ENCODE data around the gene ZNF512. TPM values are rescaled to one million over a fixed set of nuclear protein-coding genes. Genes with fewer than 3 reads are reported as not detected.

ZNF512 gene
- total RNA-seq, 1 donor from 2014 or later: 30.8 TPM

GRCh38 chr2:27596627-27597026 lies 13.8 kb downstream of the ZNF512 start:
- H3K27ac ChIP-seq: no peak overlapping the region
- intact Hi-C loops (cut with DNase I): no loop called here
- peaks cover 35% of the 10 kb centered on the region for H3K36me3 ChIP-seq
- no peaks in the 10 kb centered on the region for H3K9me3 ChIP-seq
- DNase-seq: no peak
- H3K27me3 ChIP-seq: no peaks in the 10 kb centered on the region
- TF ChIP-seq, protein P1, sequence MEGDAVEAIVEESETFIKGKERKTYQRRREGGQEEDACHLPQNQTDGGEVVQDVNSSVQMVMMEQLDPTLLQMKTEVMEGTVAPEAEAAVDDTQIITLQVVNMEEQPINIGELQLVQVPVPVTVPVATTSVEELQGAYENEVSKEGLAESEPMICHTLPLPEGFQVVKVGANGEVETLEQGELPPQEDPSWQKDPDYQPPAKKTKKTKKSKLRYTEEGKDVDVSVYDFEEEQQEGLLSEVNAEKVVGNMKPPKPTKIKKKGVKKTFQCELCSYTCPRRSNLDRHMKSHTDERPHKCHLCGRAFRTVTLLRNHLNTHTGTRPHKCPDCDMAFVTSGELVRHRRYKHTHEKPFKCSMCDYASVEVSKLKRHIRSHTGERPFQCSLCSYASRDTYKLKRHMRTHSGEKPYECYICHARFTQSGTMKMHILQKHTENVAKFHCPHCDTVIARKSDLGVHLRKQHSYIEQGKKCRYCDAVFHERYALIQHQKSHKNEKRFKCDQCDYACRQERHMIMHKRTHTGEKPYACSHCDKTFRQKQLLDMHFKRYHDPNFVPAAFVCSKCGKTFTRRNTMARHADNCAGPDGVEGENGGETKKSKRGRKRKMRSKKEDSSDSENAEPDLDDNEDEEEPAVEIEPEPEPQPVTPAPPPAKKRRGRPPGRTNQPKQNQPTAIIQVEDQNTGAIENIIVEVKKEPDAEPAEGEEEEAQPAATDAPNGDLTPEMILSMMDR (IDR thresholded peaks at IDR 0.05): no peak
- no peak for ATAC-seq
- H3K4me1 ChIP-seq: peaks cover 6% of the 10 kb centered on the region
- H3K4me3 ChIP-seq: no peak overlapping the region

DNA sequence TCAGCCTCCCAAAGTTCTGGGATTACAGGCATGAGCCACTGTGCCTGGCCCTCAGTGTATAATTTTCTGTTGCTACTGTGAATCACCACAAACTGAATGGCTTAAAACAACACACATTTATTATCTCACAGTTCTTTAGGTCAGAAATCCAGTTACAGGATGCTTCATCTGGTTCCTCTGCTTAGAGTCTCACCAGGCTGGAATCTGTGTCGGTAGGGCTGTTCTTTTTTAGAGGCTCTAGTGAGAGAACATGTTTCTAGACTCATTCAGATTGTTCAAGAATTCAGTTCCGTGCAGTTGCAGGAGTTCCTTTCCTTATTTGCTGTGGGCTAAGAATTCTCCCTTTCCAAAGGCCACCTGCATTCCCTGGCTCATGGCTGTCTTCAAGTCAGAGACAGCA lies 23.8 kb downstream of the ZNF512 start:
- no peak overlapping the region for H3K4me3 ChIP-seq
- no peaks in the 10 kb centered on the region for H3K4me1 ChIP-seq

DNA sequence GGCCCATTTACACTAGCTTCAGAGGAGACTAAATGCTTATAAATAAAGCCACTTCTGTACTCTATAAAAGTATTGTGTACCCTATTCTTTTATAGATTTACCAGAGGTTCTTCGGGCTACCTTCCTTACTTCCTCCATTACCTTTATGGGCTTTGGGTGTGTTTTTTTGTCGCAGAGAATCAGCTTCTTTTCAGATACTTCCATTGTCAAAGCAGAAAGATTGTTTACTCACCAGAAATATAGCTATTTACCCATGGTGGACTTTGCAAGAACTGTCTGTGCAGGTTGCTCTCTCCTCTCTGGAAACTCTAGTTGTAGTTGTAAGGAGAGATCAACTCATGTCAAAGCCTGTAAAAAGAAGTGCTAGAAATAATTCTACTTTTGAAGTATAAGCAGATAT lies 31.1 kb downstream of the ZNF512 start:
- peaks cover 89% of the 10 kb centered on the region for H3K36me3 ChIP-seq

More for the DNA sequence above, 23.8 kb downstream of the ZNF512 start:
- ATAC-seq (no peak), DNase-seq (no peak)
- H3K27ac ChIP-seq: no peak overlapping the region
- no peaks in the 10 kb centered on the region for H3K27me3 ChIP-seq
- H3K9me3 ChIP-seq: no peaks in the 10 kb centered on the region
- intact Hi-C loops (cut with DNase I): no loop called here
- H3K36me3 ChIP-seq: peaks cover 91% of the 10 kb centered on the region
- TF ChIP-seq, protein P1 (IDR thresholded peaks at IDR 0.05): no peak

DNA sequence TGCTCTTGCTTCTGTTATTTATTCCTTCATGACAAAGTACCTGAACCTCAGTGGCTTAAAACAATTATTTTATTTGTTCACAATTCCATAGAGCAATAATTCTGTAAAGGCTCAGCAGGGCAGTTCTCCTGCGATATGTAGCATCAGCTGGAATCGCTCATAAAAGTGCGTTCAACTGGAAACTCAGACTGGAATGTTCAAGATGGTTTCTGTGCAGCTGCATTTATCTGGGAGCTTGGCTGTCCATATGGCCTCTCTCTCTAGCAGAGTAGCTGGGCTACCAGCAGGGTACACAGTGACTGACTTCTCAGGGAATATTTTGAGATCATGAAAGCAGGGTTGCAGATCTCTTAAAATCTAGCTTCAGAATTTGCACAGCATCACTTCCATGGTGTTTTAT lies 32.5 kb downstream of the ZNF512 start:
- intact Hi-C loops (cut with DNase I): no loop called here
- H3K27me3 ChIP-seq: no peaks in the 10 kb centered on the region
- ATAC-seq (no peak), DNase-seq (no peak)
- no peak overlapping the region for H3K4me3 ChIP-seq
- H3K36me3 ChIP-seq: peaks cover 88% of the 10 kb centered on the region
- TF ChIP-seq, protein P1 (IDR thresholded peaks at IDR 0.05): no peak
- H3K27ac ChIP-seq: no peak overlapping the region
- H3K9me3 ChIP-seq: no peaks in the 10 kb centered on the region
- no peaks in the 10 kb centered on the region for H3K4me1 ChIP-seq

More for the DNA sequence above, 31.1 kb downstream of the ZNF512 start:
- Histone ChIP-seq H3K9me3 (no peaks in the 10 kb centered on the region), H3K4me3 (no peak overlapping the region), H3K27ac (no peak overlapping the region), H3K27me3 (no peaks in the 10 kb centered on the region), H3K4me1 (no peaks in the 10 kb centered on the region)
- DNase-seq (no peak), ATAC-seq (no peak)
- intact Hi-C loops (cut with DNase I): no loop called here
- TF ChIP-seq, protein P1 (IDR thresholded peaks at IDR 0.05): no peak

GRCh38 chr2:27621524-27621923 lies 38.7 kb downstream of the ZNF512 start:
- DNase-seq: no peak
- ATAC-seq: no peak
- Histone ChIP-seq H3K36me3 (peaks cover 76% of the 10 kb centered on the region), H3K4me3 (no peak overlapping the region), H3K27ac (no peak overlapping the region), H3K27me3 (no peaks in the 10 kb centered on the region), H3K9me3 (no peaks in the 10 kb centered on the region), H3K4me1 (no peaks in the 10 kb centered on the region)
- intact Hi-C loops (cut with DNase I): no loop called here
- TF ChIP-seq, protein P1 (IDR thresholded peaks at IDR 0.05): no peak

GRCh38 chr2:27622921-27623384 lies 40.1 kb downstream of the ZNF512 start:
- TF ChIP-seq, protein P1 (IDR thresholded peaks at IDR 0.05): no peak
- H3K4me3 ChIP-seq: no peak overlapping the region
- no peaks in the 10 kb centered on the region for H3K27me3 ChIP-seq
- intact Hi-C loops (cut with DNase I): no loop called here
- no peak for DNase-seq
- H3K9me3 ChIP-seq: no peaks in the 10 kb centered on the region
- peaks cover 62% of the 10 kb centered on the region for H3K36me3 ChIP-seq
- peaks cover under 1% of the 10 kb centered on the region for H3K4me1 ChIP-seq
- no peak overlapping the region for H3K27ac ChIP-seq
- ATAC-seq: no peak
